Right atrium auricular region (tissue), 2 donors: ENCODE measurements around the gene TEX28. TPM values are rescaled to one million over a fixed set of nuclear protein-coding genes. Genes with fewer than 3 reads are reported as not detected.
A peak's percentile ranks its signal among the peaks of the same experiment; 100 is the strongest.
"Not testable (repeated sequence)": the region's sequence is repeated elsewhere in the genome, so short reads cannot be mapped to it uniquely, and the experiment has no call there.

Experiments used
- DNase-seq: peaks from one replicate; pipeline ENCODE4 v3.0.0-alpha.2; 2019; ENCODE audit warnings: low spot score
- H3K27ac ChIP-seq, 2 donors: fragments of 200-600 bp; sonication (generic); 1 replicate in 1 of 2; 2 replicates in 1 of 2; pipeline ENCODE4 v1.5.1; 2016 to 2019
- H3K27me3 ChIP-seq, 2 donors: fragments of 200-600 bp; sonication (generic); one replicate each; pipeline versions ENCODE4 v1.5.1 to v1.6.0; 2017 to 2019
- H3K36me3 ChIP-seq: fragments of 200-600 bp; sonication (generic); one replicate; pipeline ENCODE4 v1.5.1; 2016
- H3K4me1 ChIP-seq, 2 donors: fragments of 200-600 bp; sonication (generic); one replicate each; pipeline versions ENCODE4 v1.5.1 to v1.6.0; 2017 to 2019
- H3K4me3 ChIP-seq, 2 donors: fragments of 200-600 bp; sonication (generic); 1 replicate in 1 of 2; 2 replicates in 1 of 2; pipeline ENCODE4 v1.5.1; 2017 to 2019; ENCODE audit warnings: mild to moderate bottlenecking in 1 of 2, moderate library complexity in 1 of 2
- H3K9me3 ChIP-seq, 2 donors: fragments of 200-600 bp; sonication (generic); one replicate each; pipeline ENCODE4 v1.5.1; 2019
- total RNA-seq, 2 donors: library from RNA; depleted of rRNA; stranded (reverse); fragments of >200 nt; gene quantifications; one replicate each; pipeline ENCODE4 v1.1.0, GENCODE V29; 2016

The TEX28 gene
- total RNA-seq, 2 donors from 2014 or later = not detected

- not testable (repeated sequence) for H3K4me3 ChIP-seq, H3K36me3 ChIP-seq, DNase-seq, H3K4me1 ChIP-seq, H3K27ac ChIP-seq, H3K9me3 ChIP-seq, H3K27me3 ChIP-seq
Observed at GRCh38 chrX:154248076-154248475, 46.8 kb downstream of the TEX28 start.

- H3K4me3 ChIP-seq, H3K27ac ChIP-seq, H3K9me3 ChIP-seq, H3K27me3 ChIP-seq, H3K36me3 ChIP-seq, H3K4me1 ChIP-seq, DNase-seq: not testable (repeated sequence)
Observed at GRCh38 chrX:154247377-154248045, 47.4 kb downstream of the TEX28 start.

- H3K36me3 ChIP-seq, H3K27me3 ChIP-seq, H3K4me3 ChIP-seq, H3K4me1 ChIP-seq, H3K9me3 ChIP-seq, H3K27ac ChIP-seq: not testable (repeated sequence)
- DNase-seq = peak; percentile 48
Observed at GRCh38 chrX:154239982-154240503, 54.9 kb downstream of the TEX28 start.

- not testable (repeated sequence) for H3K4me3 ChIP-seq, H3K9me3 ChIP-seq, H3K4me1 ChIP-seq, H3K36me3 ChIP-seq, H3K27me3 ChIP-seq, H3K27ac ChIP-seq, DNase-seq
Observed at GRCh38 chrX:154238939-154239559, 55.9 kb downstream of the TEX28 start.

GRCh38 chrX:154233620-154234019 is 61.3 kb downstream of the TEX28 start:
- H3K4me3 ChIP-seq, H3K9me3 ChIP-seq, DNase-seq, H3K27ac ChIP-seq, H3K4me1 ChIP-seq, H3K27me3 ChIP-seq, H3K36me3 ChIP-seq: not testable (repeated sequence)

GRCh38 chrX:154231443-154231842 is 63.5 kb downstream of the TEX28 start:
- H3K27ac ChIP-seq, H3K9me3 ChIP-seq, H3K27me3 ChIP-seq, H3K4me1 ChIP-seq, H3K36me3 ChIP-seq, H3K4me3 ChIP-seq, DNase-seq: not testable (repeated sequence)

- not testable (repeated sequence) for H3K36me3 ChIP-seq, H3K27me3 ChIP-seq, H3K4me3 ChIP-seq, H3K4me1 ChIP-seq, DNase-seq, H3K9me3 ChIP-seq, H3K27ac ChIP-seq
Observed at GRCh38 chrX:154226706-154227105, 68.2 kb downstream of the TEX28 start.

- H3K36me3 ChIP-seq, H3K4me3 ChIP-seq, H3K27me3 ChIP-seq, H3K4me1 ChIP-seq, H3K9me3 ChIP-seq, DNase-seq, H3K27ac ChIP-seq: not testable (repeated sequence)
Observed at GRCh38 chrX:154225292-154225691, 69.6 kb downstream of the TEX28 start.

Other genes starting within 250 kb of the TEX28 start
- 10 to 100 TPM; 52.7 to 69.1 TPM for gene MECP2, start 197.4 kb downstream of the TEX28 start, total RNA-seq
- gene OPN1LW, start 150.9 kb downstream of the TEX28 start, total RNA-seq = not detected
- not detected for gene OPN1MW, start 112.5 kb downstream of the TEX28 start, total RNA-seq
- gene OPN1MW2, start 75.4 kb downstream of the TEX28 start, total RNA-seq = not detected
- gene OPN1MW3, start 37.5 kb downstream of the TEX28 start, total RNA-seq = not detected
- 1 to 10 TPM; 1.1 to 4.0 TPM for gene TKTL1, start 671 bp upstream of the TEX28 start, total RNA-seq
- 100 to 1,000 TPM; 263 to 419 TPM for gene FLNA, start 79.5 kb upstream of the TEX28 start, total RNA-seq
- 10 to 100 TPM; 41.5 to 47.0 TPM for gene EMD, start 84.2 kb upstream of the TEX28 start, total RNA-seq
- gene RPL10, start 103.3 kb upstream of the TEX28 start, total RNA-seq = 1,000 to 10,000 TPM; 1,667 to 4,587 TPM
- gene DNASE1L1, start 114.1 kb upstream of the TEX28 start, total RNA-seq = 10 to 100 TPM; 74.4 to 84.0 TPM
- gene TAFAZZIN, start 116.4 kb upstream of the TEX28 start, total RNA-seq = 10 to 100 TPM; 24.8 to 28.9 TPM
- gene ATP6AP1, start 133.6 kb upstream of the TEX28 start, total RNA-seq = 10 to 100 TPM; 50.3 to 77.7 TPM
- gene GDI1, start 142.0 kb upstream of the TEX28 start, total RNA-seq = 100 to 1,000 TPM in 1 of 2 donors, 10 to 100 TPM in 1; 73.8 to 116 TPM
- 10 to 100 TPM; 24.3 to 41.7 TPM for gene FAM50A, start 149.0 kb upstream of the TEX28 start, total RNA-seq
- 1 to 10 TPM; 5.9 to 7.1 TPM for gene PLXNA3, start 163.2 kb upstream of the TEX28 start, total RNA-seq
- 10 to 100 TPM; 20.1 to 32.9 TPM for gene LAGE3, start 184.2 kb upstream of the TEX28 start, total RNA-seq
- 10 to 100 TPM; 54.6 to 61.0 TPM for gene UBL4A, start 191.5 kb upstream of the TEX28 start, total RNA-seq
- 10 to 100 TPM; 22.2 to 22.9 TPM for gene SLC10A3, start 195.5 kb upstream of the TEX28 start, total RNA-seq
- gene FAM3A, start 221.1 kb upstream of the TEX28 start, total RNA-seq = 10 to 100 TPM; 47.1 to 61.2 TPM